PC-3 (cell line): ENCODE data around the gene CKAP5.
"Not testable (repeated sequence)": the region's sequence is repeated elsewhere in the genome, so short reads cannot be mapped to it uniquely, and the experiment has no call there.

Experiments used
- CTCF ChIP-seq: fragments of 300-600 bp; sonication (generic); conservative IDR thresholded peaks from 2 replicates; pipeline ENCODE4 v1.5.1; 2017; ENCODE audit warnings: antibody characterized with exemption, low read depth, mild to moderate bottlenecking, low read length
- EZH2 ChIP-seq: fragments of 300-600 bp; sonication (generic); IDR thresholded peaks from one replicate; pipeline ENCODE4 v1.6.1; 2017; ENCODE audit warnings: antibody characterized with exemption, mild to moderate bottlenecking, low read length; ENCODE audit not compliant: unreplicated experiment
- EZH2phosphoT487 ChIP-seq: fragments of 300-600 bp; sonication (generic); IDR thresholded peaks from 2 replicates; pipeline ENCODE4 v1.6.1; 2018; ENCODE audit warnings: mild to moderate bottlenecking, antibody characterized with exemption, low read length, borderline replicate concordance

- TF ChIP-seq CTCF, EZH2phosphoT487, EZH2: not testable (repeated sequence)
Measured at GRCh38 chr11:46717825-46718154, 128.3 kb downstream of the CKAP5 start.
